Measurements from ENCODE around the gene MBNL2. TPM values are rescaled to one million over a fixed set of nuclear protein-coding genes. Genes with fewer than 3 reads are reported as not detected.

Gene MBNL2
- total and polyA plus RNA-seq, 2 of the 13 experiments (the other 11 are each of a cell fraction or from before 2014, with no cell fraction given) = 30.8 to 59.0 TPM

GRCh38 chr13:97274829-97275649 lies 52.9 kb downstream of the MBNL2 start (continued):
- TF ChIP-seq KIAA2018 (CRISPR knock-in tag; IDR thresholded peaks at IDR 0.05; ENCODE audit: borderline replicate concordance) = no peak
- 0 out of 2 replicates have a peak, but pooled peaks have one; percentile 20 for TF ChIP-seq NR2C2 (CRISPR knock-in tag; IDR thresholded peaks at IDR 0.05; ENCODE audit: borderline replicate concordance)
- TF ChIP-seq EZH2 (conservative IDR thresholded peaks at IDR 0.05; ENCODE audit: low read depth, low read length) = no peak
- peak; percentile 96 for TF ChIP-seq FOXA3 (CRISPR knock-in tag; IDR thresholded peaks at IDR 0.05)
- TF ChIP-seq PAF1 (CRISPR knock-in tag; IDR thresholded peaks at IDR 0.05) = no peak
- TF ChIP-seq GABPB1 (CRISPR knock-in tag; IDR thresholded peaks at IDR 0.05) = no peak
- no peak for TF ChIP-seq U2AF2 (IDR thresholded peaks at IDR 0.05; ENCODE audit: low read depth, low read length)
- no peak for TF ChIP-seq CTCF (CRISPR knock-in tag; IDR thresholded peaks at IDR 0.05)
- TF ChIP-seq ATRX (CRISPR knock-in tag; IDR thresholded peaks at IDR 0.05; ENCODE audit: borderline replicate concordance) = no peak
- no peak for TF ChIP-seq FOXK2 (IDR thresholded peaks at IDR 0.05)
- TF ChIP-seq ZNF44 (CRISPR knock-in tag; IDR thresholded peaks at IDR 0.05) = no peak
- no peak; a peak in 1 of 4 replicates for TF ChIP-seq KLF16 (CRISPR knock-in tag; IDR thresholded peaks at IDR 0.05)
- TF ChIP-seq REPIN1 (CRISPR knock-in tag; IDR thresholded peaks at IDR 0.05; ENCODE audit: borderline replicate concordance, low read depth) = no peak
- TF ChIP-seq PRDM4 (CRISPR knock-in tag; IDR thresholded peaks at IDR 0.05; ENCODE audit: borderline replicate concordance) = no peak
